GM21447 (cell line): ENCODE measurements around the gene TRIM9.

Experiments
- ATAC-seq: cut with Tn5 transposase; IDR thresholded peaks from one replicate; pipeline ENCODE4 v1.9.1; 2021; ENCODE audit not compliant: unreplicated experiment

The TRIM9 gene

DNA sequence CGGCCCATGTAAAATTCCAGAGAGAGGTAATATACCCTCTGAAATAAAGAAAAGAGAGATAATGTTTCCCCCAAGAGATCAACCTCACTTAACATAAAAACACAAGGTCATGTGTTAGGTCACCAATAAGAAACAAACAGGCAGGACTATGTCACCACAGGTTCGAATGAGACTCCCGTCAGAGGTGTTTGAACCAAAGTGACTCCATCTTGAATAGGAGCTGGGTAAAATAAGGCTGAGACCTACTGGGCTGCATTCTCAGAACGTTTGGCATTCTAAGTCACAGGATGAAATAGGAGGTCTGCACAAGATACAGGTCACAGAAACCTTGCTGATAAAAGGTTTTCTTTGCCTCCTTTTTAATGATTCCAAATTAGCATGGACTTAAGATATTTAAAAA is 157.1 kb downstream of the TRIM9 start:
- no peak for ATAC-seq

DNA sequence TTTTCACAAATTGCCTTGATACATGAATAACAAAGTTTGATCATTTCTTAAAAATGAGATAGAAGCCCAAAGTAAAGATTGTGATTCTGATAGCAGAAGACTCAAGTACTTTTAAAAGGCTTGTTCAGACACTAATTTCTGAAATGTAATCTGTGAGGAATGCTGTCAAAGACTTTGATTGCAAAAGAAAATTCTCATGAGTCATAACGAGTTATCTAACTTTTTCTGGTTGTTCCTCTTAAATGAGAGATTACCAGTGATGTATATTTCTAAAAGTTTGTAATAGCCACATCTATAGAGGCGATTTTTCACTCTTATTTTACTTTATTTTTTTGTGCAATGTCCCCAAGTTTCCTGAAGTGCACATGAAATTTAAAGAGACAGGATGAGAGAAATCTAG is 157.6 kb downstream of the TRIM9 start:
- no peak for ATAC-seq

DNA sequence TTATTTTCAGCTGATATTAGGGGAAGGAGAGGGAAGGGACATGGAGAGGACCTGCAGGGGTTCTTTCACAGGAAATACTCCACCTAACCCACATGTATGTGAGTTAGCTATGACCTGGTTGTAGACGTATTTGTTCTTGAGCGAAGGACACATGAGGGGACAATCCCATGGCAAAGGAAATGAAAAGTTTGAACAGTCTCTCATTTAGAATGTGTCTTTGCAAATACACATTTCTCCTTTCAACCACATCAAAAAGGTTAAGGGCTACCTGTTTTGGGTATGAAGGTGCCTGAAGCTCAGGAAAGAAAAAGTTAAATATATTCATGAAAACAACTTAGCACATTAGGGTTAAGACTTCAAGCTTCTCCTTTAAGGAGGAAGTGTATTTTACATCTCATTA is 158.0 kb downstream of the TRIM9 start:
- ATAC-seq, result no peak

DNA sequence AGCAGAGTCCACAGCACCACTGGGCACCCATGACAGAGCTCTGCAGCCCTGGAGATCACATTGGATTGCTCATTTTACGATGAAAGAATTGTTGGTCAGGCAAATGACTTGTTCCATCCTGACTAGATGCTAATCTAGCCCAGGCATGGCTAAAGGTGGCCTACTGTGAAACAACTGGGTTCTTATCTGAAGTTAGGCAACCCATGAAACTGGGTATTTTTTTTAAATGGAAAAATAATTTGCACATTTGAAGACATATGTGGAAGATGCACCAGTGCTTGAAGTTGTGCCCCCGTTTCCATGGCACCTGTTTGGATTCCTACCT is 158.9 kb downstream of the TRIM9 start:
- no peak for ATAC-seq

DNA sequence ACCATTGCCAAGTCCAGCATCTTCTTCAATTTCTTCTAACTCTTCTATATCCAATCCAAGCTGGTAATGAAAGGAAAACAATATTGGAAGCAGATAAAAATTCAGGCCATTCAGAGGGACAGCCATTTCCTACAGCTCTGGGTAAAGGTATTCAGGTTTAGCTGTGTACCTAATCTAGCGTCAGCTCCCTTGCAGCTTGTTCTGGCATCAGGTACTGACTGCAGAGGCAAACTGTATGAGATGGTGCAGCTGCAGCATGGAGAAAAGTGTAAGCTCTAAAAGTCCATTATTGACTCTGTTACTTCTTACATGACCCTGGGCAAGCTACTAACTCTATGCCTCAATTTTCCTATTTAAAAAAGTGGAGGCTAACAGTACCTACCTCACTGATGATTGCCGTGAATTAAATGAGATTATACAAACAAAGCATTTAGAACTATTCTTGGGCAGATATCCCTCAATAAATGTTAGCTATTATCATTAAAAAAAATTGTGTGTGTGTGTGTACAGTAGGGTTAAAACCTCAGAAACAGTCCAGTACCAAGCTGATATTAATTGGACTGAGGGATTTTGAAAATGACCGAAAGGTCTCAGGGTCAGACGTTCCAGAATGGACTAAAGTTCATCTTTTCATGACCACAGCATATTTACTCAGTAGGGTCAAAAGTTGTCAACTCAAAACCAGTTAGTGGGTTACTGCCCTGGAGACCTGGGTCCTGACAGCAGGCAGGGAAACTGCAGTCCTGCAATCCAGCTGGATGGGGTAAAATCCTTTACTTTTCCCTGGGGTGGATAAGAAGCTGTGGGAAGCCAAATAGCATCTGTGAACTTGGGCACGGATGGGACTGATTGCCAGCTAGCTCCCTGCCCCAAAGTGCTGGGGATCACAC is 159.5 kb downstream of the TRIM9 start:
- no peak for ATAC-seq

DNA sequence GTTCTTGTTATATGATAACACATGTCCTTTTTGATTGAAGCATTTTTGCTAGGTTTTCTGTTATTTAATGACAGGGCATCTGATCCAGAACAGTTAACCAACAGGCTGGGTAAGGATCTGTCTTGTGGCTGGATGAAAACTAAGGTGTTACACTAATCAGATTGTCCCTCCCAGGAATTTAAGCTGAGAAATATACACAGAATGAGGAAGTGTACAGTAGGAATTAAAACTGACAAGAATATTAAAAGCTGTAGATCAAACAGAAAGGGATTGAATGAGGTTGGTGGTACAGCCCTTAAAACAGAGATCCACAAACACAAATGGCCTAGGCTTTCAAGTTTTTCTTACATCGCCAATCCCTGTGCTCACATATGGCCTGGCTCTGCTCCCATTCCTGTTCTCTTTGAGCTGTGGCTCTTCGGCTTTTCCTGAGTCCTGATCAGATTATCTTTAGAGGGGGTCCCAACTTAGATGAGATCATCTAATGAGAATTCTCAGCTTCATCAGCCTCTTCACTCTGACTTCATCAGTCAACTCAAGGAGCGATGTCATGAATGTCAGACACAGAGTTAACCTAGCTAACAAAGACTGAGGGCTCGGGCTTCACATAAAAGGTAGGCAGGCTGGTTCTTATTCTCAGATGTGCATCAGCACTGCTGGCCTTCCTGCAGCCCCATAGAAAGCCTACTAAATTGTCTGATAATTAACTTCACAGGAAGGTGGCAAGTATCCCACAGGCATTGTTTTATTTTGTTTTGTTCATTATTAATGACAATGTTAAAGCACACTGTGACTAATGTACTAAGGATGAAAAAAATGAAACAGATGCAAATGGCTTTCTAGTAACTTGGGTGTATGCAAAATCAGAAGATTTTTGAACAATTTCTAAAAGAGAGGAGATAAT is 162.1 kb downstream of the TRIM9 start:
- ATAC-seq, result no peak

DNA sequence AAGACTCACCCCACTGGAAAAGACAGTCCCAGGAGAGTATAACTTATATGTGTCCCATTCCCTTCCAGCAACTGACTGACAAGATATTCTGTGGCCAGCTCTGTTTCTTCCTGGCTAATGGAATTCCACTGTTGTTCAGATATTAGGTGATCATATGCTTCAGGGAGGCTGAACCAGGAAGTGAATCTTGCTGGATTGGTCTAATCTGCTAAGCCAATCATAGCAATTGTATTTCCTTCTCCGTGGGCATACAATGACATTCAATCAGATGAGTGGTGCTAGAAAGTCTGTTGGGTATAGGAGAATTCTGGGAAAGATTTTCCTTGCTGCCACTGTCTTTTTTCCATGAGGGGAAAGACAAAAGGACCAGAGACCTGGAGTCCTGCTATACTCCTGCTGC is 162.7 kb downstream of the TRIM9 start:
- no peak for ATAC-seq

DNA sequence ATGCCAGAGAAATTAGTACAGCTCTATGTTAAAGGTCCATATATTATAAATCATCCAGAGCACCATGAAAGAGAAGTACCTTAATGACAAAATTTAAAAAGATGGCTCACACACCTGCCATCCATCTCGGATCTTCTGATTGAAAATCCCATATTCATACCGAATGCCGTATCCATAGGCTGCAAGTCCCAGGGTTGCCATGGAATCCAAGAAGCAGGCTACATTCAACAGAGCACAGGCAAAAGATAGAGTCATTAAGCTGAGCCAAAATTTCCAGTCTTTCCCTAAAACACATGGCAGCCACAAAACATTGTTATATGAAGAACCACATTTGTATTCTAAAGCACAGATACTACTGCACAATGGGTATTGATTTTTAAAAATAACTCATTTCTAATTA is 163.3 kb downstream of the TRIM9 start:
- ATAC-seq, result no peak

DNA sequence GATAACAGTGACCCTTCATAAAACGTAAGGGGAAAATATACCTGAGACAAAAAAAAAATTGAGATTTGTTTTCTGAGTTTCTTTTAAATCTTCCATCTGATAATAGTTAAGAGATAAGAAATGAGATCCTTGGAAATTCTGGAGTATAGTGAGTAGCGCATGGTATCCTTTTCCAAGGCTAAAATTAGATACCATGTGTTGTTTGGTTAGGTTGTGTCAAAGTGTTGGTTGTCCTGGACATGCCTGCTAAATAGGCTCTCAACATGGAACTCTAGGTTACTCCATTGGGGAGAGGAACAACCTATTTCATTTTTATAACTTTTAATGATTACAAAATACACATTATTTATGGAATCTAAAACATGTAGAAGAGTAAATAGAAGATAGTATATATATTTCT is 165.4 kb downstream of the TRIM9 start:
- no peak for ATAC-seq

DNA sequence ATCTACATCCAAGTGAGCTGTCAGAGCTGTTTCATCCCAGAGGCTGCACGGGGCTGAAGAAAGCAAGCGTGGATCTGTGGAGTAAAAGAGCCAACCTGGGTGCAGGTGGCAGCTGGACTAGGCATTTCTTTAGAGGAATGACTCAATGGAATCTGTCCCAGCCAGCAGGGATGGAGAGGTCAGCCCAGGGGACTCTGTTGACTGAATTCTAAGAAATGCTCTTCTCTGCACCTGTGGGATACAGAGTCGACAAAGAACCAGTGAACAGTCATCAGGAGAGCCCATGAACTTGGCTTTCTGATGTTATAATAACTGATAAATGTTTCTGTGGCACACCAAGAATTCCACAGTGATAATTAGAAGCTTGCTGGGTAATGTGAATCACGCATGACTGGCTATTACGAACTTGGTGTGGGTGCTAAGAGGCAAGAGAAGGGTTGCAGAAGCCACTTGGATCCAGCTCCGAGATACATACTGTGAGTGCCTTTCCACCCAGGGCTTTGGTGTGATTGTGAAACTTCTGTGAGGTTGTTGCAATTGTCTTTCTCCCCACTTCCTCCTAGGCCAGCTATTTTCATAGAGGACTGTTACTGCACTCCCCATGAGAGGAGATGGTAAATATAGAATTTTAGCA is 166.8 kb downstream of the TRIM9 start:
- no peak for ATAC-seq

DNA sequence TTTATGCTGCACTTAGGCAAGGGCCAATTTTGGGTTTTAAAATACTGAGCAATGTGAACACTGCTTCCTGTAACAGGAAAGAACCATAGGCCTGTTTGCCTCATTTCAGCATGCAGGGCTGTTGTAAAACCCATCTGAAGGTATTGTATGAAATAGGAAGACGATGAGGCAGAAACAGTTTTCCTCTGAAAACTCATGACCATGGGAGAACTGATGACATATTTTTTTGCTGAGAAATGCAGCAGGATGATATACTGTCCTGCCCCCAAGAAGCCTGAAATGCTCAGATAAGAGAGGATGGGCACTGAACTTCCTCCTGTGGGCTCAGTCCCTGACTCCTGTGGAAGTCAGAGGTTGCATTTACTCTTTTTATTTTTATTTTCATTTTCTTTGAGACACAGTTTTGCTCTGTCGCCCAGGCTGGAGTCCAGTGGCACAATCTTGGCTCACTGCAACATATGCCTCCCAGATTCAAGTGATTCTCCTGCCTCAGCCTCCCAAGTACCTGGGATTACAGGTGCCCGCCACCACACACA is 168.0 kb downstream of the TRIM9 start:
- ATAC-seq, result no peak
